ENCODE results near the gene N4BP2L1.

The N4BP2L1 gene

DNA sequence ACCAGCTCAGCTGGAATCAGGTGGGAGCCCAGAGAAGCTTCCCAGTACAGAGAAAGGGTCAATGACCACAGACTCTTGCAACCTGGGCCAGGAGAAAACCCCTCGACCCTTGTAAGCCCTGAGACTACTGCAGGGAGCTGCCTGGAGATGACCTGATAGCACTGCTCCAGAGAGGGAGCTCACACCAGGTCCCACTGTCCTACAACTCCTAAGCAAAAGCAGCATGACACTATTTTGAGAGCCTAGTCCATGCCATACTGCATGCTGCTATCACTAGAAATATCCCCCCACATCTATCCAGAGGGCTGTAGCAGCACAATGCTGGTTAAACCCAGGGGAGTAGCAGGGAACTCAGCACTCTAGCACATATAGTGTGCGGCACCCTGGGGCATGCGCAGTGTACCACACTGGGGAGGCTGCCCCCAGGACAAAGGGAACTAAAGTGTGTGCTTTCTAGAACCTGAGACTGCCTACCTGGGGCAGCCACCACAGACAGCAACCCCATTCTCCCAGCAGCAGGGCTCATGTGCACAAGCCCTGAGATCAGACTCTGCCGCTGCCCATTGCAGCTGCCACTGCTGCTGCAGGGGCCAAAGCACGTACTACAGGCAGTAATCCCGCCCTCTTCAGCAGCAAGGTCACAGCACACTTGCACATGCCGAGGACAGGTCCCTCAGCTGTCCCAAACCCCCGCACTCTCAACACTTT lies 27.1 kb upstream of the N4BP2L1 start:
- no peak for DNase-seq
- Mint-ChIP-seq H3K36me3 (ENCODE audit: low read depth) (peaks cover 37% of the 10 kb centered on the region), H3K9me3 (peaks cover 46% of the 10 kb centered on the region), H3K4me1 (no peaks in the 10 kb centered on the region), H3K27me3 (ENCODE audit: low read depth, poor library complexity) (no peaks in the 10 kb centered on the region), H3K4me3 (no peak overlapping the region), H3K27ac (peak overlapping the region; percentile 19)
- TF ChIP-seq, protein P1, sequence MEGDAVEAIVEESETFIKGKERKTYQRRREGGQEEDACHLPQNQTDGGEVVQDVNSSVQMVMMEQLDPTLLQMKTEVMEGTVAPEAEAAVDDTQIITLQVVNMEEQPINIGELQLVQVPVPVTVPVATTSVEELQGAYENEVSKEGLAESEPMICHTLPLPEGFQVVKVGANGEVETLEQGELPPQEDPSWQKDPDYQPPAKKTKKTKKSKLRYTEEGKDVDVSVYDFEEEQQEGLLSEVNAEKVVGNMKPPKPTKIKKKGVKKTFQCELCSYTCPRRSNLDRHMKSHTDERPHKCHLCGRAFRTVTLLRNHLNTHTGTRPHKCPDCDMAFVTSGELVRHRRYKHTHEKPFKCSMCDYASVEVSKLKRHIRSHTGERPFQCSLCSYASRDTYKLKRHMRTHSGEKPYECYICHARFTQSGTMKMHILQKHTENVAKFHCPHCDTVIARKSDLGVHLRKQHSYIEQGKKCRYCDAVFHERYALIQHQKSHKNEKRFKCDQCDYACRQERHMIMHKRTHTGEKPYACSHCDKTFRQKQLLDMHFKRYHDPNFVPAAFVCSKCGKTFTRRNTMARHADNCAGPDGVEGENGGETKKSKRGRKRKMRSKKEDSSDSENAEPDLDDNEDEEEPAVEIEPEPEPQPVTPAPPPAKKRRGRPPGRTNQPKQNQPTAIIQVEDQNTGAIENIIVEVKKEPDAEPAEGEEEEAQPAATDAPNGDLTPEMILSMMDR (IDR thresholded peaks at IDR 0.05), result no peak

DNA sequence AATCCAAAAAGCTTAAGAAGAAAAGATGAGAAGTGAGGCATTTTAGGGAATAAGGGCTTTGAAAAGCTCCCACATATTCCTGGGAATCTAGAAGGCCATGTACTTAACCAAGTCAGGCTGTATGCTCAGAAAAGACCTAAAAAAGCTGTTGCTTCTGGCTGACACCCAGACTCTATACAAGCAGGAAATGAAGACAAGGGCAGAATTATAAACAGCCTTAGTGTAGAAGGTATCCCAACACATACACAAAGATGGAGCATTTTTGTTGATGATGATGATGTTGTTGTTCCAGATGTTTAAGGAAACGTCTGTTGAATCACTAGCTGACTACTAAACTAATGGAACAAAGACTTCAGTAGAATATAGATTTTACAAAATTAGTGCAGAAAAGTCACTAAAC lies 26.1 kb upstream of the N4BP2L1 start:
- Mint-ChIP-seq H3K27me3 (ENCODE audit: low read depth, poor library complexity) (no peaks in the 10 kb centered on the region), H3K4me1 (no peaks in the 10 kb centered on the region), H3K4me3 (no peak overlapping the region), H3K36me3 (ENCODE audit: low read depth) (peaks cover 35% of the 10 kb centered on the region), H3K9me3 (peaks cover 41% of the 10 kb centered on the region), H3K27ac (no peak overlapping the region)
- DNase-seq, result no peak
- TF ChIP-seq, protein P1 (IDR thresholded peaks at IDR 0.05), result no peak

DNA sequence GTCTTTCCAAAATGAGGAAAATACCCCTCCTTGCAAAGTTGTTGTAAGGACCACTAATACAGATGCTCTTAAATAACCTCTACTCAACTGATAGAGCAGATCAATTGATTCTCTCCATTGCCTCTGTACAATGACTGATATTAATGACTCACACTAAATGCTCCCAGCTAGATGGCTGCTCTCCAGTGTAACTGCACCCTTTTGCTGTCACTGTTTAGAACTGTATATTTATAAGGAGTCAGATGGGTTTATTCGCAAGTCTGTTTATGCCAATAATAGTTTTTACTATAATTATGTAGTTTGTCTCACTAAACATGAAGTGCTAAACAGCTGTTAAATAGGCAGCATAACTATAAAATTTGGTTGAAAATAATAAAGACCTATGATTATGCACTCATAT lies 21.0 kb upstream of the N4BP2L1 start:
- peaks cover 10% of the 10 kb centered on the region for H3K9me3 Mint-ChIP-seq
- TF ChIP-seq, protein P1 (IDR thresholded peaks at IDR 0.05), result no peak
- H3K27me3 Mint-ChIP-seq (ENCODE audit: low read depth, poor library complexity), result no peaks in the 10 kb centered on the region
- no peak for DNase-seq
- H3K36me3 Mint-ChIP-seq (ENCODE audit: low read depth), result peaks cover 8% of the 10 kb centered on the region
- no peak overlapping the region for H3K27ac Mint-ChIP-seq
- H3K4me1 Mint-ChIP-seq, result peaks cover 18% of the 10 kb centered on the region
- no peak overlapping the region for H3K4me3 Mint-ChIP-seq

DNA sequence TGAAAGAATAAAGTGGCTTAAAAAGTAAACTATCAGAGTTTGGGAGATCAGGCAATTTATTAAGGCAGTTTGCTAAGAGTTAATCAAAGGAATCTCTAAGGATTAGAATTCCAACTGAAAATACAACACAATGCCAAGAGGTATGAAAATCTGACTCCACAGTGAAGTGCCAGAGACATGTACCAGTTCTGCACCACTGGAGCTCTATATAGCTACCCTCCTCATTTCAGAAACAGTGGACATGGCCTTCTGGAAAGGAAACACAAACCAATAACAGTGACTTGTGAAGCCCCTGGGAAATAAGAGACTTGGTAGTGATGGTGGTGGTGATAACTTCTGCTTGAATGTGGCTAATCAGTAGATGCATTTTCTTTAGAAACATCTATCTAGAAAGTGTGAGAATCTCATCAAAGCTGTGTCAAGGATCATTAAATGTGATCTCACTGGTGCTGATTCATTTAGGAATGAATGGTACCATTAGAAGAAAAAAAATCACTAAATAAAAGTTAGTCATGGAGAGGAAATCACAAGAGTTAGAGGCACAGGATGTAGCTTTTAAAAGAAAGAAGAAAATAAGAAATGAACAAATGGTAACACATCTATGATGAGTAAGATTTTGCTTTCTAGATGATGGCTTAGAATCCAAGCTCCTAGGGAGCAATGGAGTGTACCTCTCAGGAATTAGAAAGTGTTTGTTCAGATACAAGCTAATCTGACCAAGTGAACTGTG lies 20.1 kb upstream of the N4BP2L1 start:
- TF ChIP-seq, protein P1 (IDR thresholded peaks at IDR 0.05), result no peak
- DNase-seq, result no peak
- no peak overlapping the region for H3K4me3 Mint-ChIP-seq
- no peaks in the 10 kb centered on the region for H3K27me3 Mint-ChIP-seq (ENCODE audit: low read depth, poor library complexity)
- H3K36me3 Mint-ChIP-seq (ENCODE audit: low read depth), result peaks cover 8% of the 10 kb centered on the region
- peaks cover 18% of the 10 kb centered on the region for H3K4me1 Mint-ChIP-seq
- H3K27ac Mint-ChIP-seq, result no peak overlapping the region
- H3K9me3 Mint-ChIP-seq, result peaks cover 10% of the 10 kb centered on the region

DNA sequence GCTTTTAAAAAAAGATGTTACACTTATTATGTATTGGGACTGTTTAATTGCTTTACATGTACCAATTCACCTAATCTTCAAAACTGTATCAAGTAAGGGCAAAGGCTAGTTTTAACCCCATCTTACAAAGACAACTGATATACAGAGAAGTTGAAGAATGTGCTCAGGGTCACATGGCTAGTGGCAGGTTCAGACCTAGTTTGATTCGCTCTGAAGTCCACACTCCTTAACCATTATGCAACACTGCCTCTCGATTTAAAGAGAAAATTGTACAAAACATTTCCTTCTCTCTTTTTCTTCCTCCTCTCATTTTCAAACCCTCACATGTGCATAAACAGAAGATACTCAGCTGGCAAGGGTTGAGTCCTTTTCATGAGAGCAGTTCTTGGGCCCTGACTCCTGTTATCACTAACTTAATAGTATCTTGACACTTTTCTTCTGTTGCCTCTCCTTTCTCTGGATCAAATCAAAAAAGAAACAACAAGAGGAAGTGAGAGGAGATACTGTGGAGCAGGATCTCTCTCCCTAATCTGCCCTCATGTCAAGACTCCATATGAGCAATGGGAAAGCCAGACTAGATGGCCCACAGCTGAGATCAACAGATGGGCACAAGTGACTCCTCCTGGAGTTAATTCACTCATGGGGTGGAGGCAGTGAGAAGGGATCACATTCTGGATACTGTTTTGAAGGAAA lies 19.0 kb upstream of the N4BP2L1 start:
- peaks cover 7% of the 10 kb centered on the region for H3K9me3 Mint-ChIP-seq
- H3K27me3 Mint-ChIP-seq (ENCODE audit: low read depth, poor library complexity), result no peaks in the 10 kb centered on the region
- H3K27ac Mint-ChIP-seq, result peak overlapping the region; percentile 12
- peaks cover 11% of the 10 kb centered on the region for H3K36me3 Mint-ChIP-seq (ENCODE audit: low read depth)
- no peak overlapping the region for H3K4me3 Mint-ChIP-seq
- peaks cover 18% of the 10 kb centered on the region for H3K4me1 Mint-ChIP-seq
- DNase-seq, result no peak
- TF ChIP-seq, protein P1 (IDR thresholded peaks at IDR 0.05), result no peak
